CD4-positive, alpha-beta T cell (primary cell): ENCODE results near the gene PPP2R2C. TPM values are rescaled to one million over a fixed set of nuclear protein-coding genes. Genes with fewer than 3 reads are reported as not detected.

ENCODE experiments used
- ATAC-seq: fragments of 200-7000 bp; cut with Tn5 transposase; one replicate; pipeline ENCODE4 v1.10.0; 2022; ENCODE audit warnings: mild to moderate bottlenecking; ENCODE audit not compliant: poor library complexity
- CTCF ChIA-PET: fragments of 350-600 bp; sonication (Branson Sonifier 250); formaldehyde crosslinking; loops from one replicate; lab custom pipeline; 2021; ENCODE audit warnings: antibody characterized with exemption, inconsistent platforms; lab: Charles Lee
- POLR2A ChIA-PET: fragments of 350-600 bp; sonication (Branson Sonifier 250); formaldehyde crosslinking; loops from one replicate; lab custom pipeline; 2021; ENCODE audit warnings: antibody characterized with exemption, inconsistent platforms; lab: Charles Lee
- DNase-seq, 14 experiments: peaks; one replicate each; pipeline ENCODE4 v3.0.0-alpha.2; 2013 to 2020; ENCODE audit warnings: mixed read lengths in 2 of 14
- H3K27ac ChIP-seq, 2 donors: one replicate each; pipeline versions ENCODE4 v1.5.1 to v1.7.0; 2013; ENCODE audit warnings: low read length in 2 of 2, low read depth in 1 of 2, mild to moderate bottlenecking in 1 of 2
- H3K27me3 ChIP-seq, 2 experiments: 1 replicate in 1 of 2; 2 replicates in 1 of 2; pipeline versions ENCODE4 v1.6.1 to v1.7.0; 2013; ENCODE audit warnings: low read length in 2 of 2, control low read depth in 1 of 2, mild to moderate bottlenecking in 1 of 2, moderate library complexity in 1 of 2; ENCODE audit not compliant: insufficient read depth in 2 of 2, control insufficient read depth in 1 of 2
- H3K36me3 ChIP-seq: one replicate; pipeline ENCODE4 v1.6.1; 2013; ENCODE audit warnings: low read length, control low read depth; ENCODE audit not compliant: insufficient read depth
- H3K4me1 ChIP-seq: one replicate; pipeline ENCODE4 v1.6.1; 2013; ENCODE audit warnings: low read length, control low read depth; ENCODE audit not compliant: insufficient read depth
- H3K4me3 ChIP-seq: one replicate; pipeline ENCODE4 v1.5.1; 2013; ENCODE audit warnings: mild to moderate bottlenecking, low read length, moderate library complexity
- H3K9me3 ChIP-seq, 2 experiments: 1 replicate in 1 of 2; 2 replicates in 1 of 2; pipeline versions ENCODE4 v1.6.1 to v1.7.0; 2013; ENCODE audit warnings: low read length in 2 of 2, mild to moderate bottlenecking in 2 of 2, control low read depth in 1 of 2, moderate library complexity in 1 of 2; ENCODE audit not compliant: control insufficient read depth in 1 of 2, insufficient read depth in 1 of 2
- H3K27ac Mint-ChIP-seq: one replicate; pipeline ENCODE4 v1.8.0; 2020; ENCODE audit warnings: mixed read lengths
- H3K27me3 Mint-ChIP-seq: one replicate; pipeline ENCODE4 v1.8.0; 2021; ENCODE audit warnings: mixed read lengths
- H3K36me3 Mint-ChIP-seq: one replicate; pipeline ENCODE4 v1.8.0; 2021; ENCODE audit warnings: low read depth, mixed read lengths
- H3K4me1 Mint-ChIP-seq: one replicate; pipeline ENCODE4 v1.8.0; 2021; ENCODE audit warnings: low read depth, mixed read lengths
- H3K4me3 Mint-ChIP-seq: one replicate; pipeline ENCODE4 v1.8.0; 2020; ENCODE audit warnings: mild to moderate bottlenecking, mixed read lengths
- H3K9me3 Mint-ChIP-seq: one replicate; pipeline ENCODE4 v1.8.0; 2020; ENCODE audit warnings: mixed read lengths
- CTCF ChIP-seq: fragments of 200-600 bp; IDR thresholded peaks from one replicate; pipeline ENCODE4 v1.8.0; 2022; ENCODE audit warnings: antibody characterized with exemption, mild to moderate bottlenecking
- intact Hi-C, 2 experiments: fragments of 100-400 bp; cut with DNase I in 1 of 2; cut with micrococcal nuclease in 1 of 2; formaldehyde crosslinking; loops; one replicate each; pipeline versions ENCODE4 v1.15.1 to v1.9.0; 2023 to 2025; cut with DNase I, micrococcal nuclease
- total RNA-seq, 174 experiments: library from RNA in 2 of 174; stranded (reverse) in 2 of 174; gene quantifications; one replicate each; pipeline ENCODE4 v1.2.3 and lab custom pipeline; 2021 to 2026

Gene PPP2R2C
- total RNA-seq, 2 experiments from 2014 or later = not detected

- POLR2A ChIA-PET = no interaction called here
- CTCF ChIA-PET = interaction anchor here (0.8 kb wide), 1 partner anchor 28 kb away, joined by 6 read pairs; no protein-coding TSS in a partner anchor
Measured at GRCh38 chr4:6355052-6355451, 117.4 kb downstream of the PPP2R2C start.

GRCh38 chr4:6354626-6355025, 117.8 kb downstream of the PPP2R2C start:
- no peaks in the 10 kb centered on the region for H3K9me3 Mint-ChIP-seq
- POLR2A ChIA-PET = no interaction called here
- H3K4me1 Mint-ChIP-seq = no peaks in the 10 kb centered on the region
- H3K4me3 ChIP-seq = no peak overlapping the region
- no peak for ATAC-seq
- no peaks in the 10 kb centered on the region for H3K36me3 Mint-ChIP-seq
- DNase-seq = no peak
- no peaks in the 10 kb centered on the region for H3K36me3 ChIP-seq
- no peak overlapping the region for H3K27ac Mint-ChIP-seq
- no peaks in the 10 kb centered on the region for H3K27me3 ChIP-seq
- no peak for TF ChIP-seq CTCF
- no peak overlapping the region for H3K27ac ChIP-seq
- no peak overlapping the region for H3K4me3 Mint-ChIP-seq
- H3K9me3 ChIP-seq = peaks cover 0 to 15% of the 10 kb centered on the region in 2 experiments
- no peaks in the 10 kb centered on the region for H3K4me1 ChIP-seq
- CTCF ChIA-PET = no interaction called here
- intact Hi-C loops = no loop called here
- H3K27me3 Mint-ChIP-seq = peaks cover 14% of the 10 kb centered on the region

More at GRCh38 chr4:6355052-6355451, 117.4 kb downstream of the PPP2R2C start:
- Mint-ChIP-seq H3K36me3 (no peaks in the 10 kb centered on the region), H3K27me3 (peaks cover 14% of the 10 kb centered on the region), H3K4me3 (no peak overlapping the region), H3K27ac (no peak overlapping the region), H3K9me3 (no peaks in the 10 kb centered on the region), H3K4me1 (no peaks in the 10 kb centered on the region)
- Histone ChIP-seq H3K27ac (no peak overlapping the region), H3K36me3 (no peaks in the 10 kb centered on the region), H3K27me3 (no peaks in the 10 kb centered on the region), H3K9me3 (peaks cover 0 to 15% of the 10 kb centered on the region in 2 experiments), H3K4me1 (no peaks in the 10 kb centered on the region), H3K4me3 (no peak overlapping the region)
- intact Hi-C loops = no loop called here
- TF ChIP-seq CTCF = no peak
- DNase-seq (no peak), ATAC-seq (no peak)

- TF ChIP-seq CTCF = no peak
- H3K4me1 Mint-ChIP-seq = no peaks in the 10 kb centered on the region
- no peaks in the 10 kb centered on the region for H3K27me3 ChIP-seq
- H3K4me3 Mint-ChIP-seq = no peak overlapping the region
- no peak overlapping the region for H3K27ac Mint-ChIP-seq
- peaks cover 15% of the 10 kb centered on the region for H3K27me3 Mint-ChIP-seq
- H3K36me3 ChIP-seq = no peaks in the 10 kb centered on the region
- H3K9me3 ChIP-seq = peaks cover 0 to 15% of the 10 kb centered on the region in 2 experiments
- no peak overlapping the region for H3K27ac ChIP-seq
- no peaks in the 10 kb centered on the region for H3K36me3 Mint-ChIP-seq
- H3K9me3 Mint-ChIP-seq = no peaks in the 10 kb centered on the region
- ChIA-PET POLR2A (no interaction called here), CTCF (no interaction called here)
- intact Hi-C loops = no loop called here
- H3K4me3 ChIP-seq = no peak overlapping the region
- ATAC-seq (no peak), DNase-seq (no peak)
- H3K4me1 ChIP-seq = no peaks in the 10 kb centered on the region
Measured at GRCh38 chr4:6354119-6354518, 118.3 kb downstream of the PPP2R2C start.
